GM19099 (cell line): Measurements from ENCODE around the gene DTHD1.

Source experiments
- POLR2A ChIP-seq: IDR thresholded peaks from 3 replicates; pipeline ENCODE4 v1.6.1; 2011; ENCODE audit warnings: low read depth; ENCODE audit not compliant: insufficient read length; ENCODE audit errors: extremely low read depth

DTHD1 gene

GRCh38 chr4:36321176-36321575, 39.8 kb downstream of the DTHD1 start:
- no peak for TF ChIP-seq POLR2A

- peak; percentile 32 for TF ChIP-seq POLR2A
These were observed 41.5 kb downstream of the DTHD1 start for GRCh38 chr4:36322921-36323354.

- no peak for TF ChIP-seq POLR2A
These were observed 42.5 kb downstream of the DTHD1 start for GRCh38 chr4:36323816-36324419.

- TF ChIP-seq POLR2A = no peak
These were observed 43.4 kb downstream of the DTHD1 start for GRCh38 chr4:36324808-36325207.

- peak; percentile 15 for TF ChIP-seq POLR2A
These were observed 44.1 kb downstream of the DTHD1 start for GRCh38 chr4:36325499-36325898.

- no peak for TF ChIP-seq POLR2A
These were observed 44.5 kb downstream of the DTHD1 start for GRCh38 chr4:36325926-36326325.

GRCh38 chr4:36326476-36327029, 45.1 kb downstream of the DTHD1 start:
- TF ChIP-seq POLR2A = no peak

GRCh38 chr4:36327400-36327799, 46.0 kb downstream of the DTHD1 start:
- TF ChIP-seq POLR2A = no peak

- TF ChIP-seq POLR2A = no peak
These were observed 46.7 kb downstream of the DTHD1 start for GRCh38 chr4:36328130-36328529.

GRCh38 chr4:36329228-36329627, 47.8 kb downstream of the DTHD1 start:
- no peak for TF ChIP-seq POLR2A

GRCh38 chr4:36330796-36331195, 49.4 kb downstream of the DTHD1 start:
- TF ChIP-seq POLR2A = no peak

GRCh38 chr4:36332023-36332781, 50.8 kb downstream of the DTHD1 start:
- peak; percentile 43 for TF ChIP-seq POLR2A

GRCh38 chr4:36332782-36333131, 51.3 kb downstream of the DTHD1 start:
- TF ChIP-seq POLR2A = no peak

GRCh38 chr4:36333303-36333877, 52.0 kb downstream of the DTHD1 start:
- no peak for TF ChIP-seq POLR2A

GRCh38 chr4:36337665-36338185, 56.3 kb downstream of the DTHD1 start:
- TF ChIP-seq POLR2A = no peak

GRCh38 chr4:36338973-36339372, 57.6 kb downstream of the DTHD1 start:
- no peak for TF ChIP-seq POLR2A
